HG03025 (cell line): ENCODE data around the gene CTRB1.
"Not testable (repeated sequence)": the region's sequence is repeated elsewhere in the genome, so short reads cannot be mapped to it uniquely, and the experiment has no call there.

Source experiments
- ATAC-seq: cut with Tn5 transposase; IDR thresholded peaks from one replicate; pipeline ENCODE4 v1.9.1; 2021; ENCODE audit warnings: mild to moderate bottlenecking, moderate library complexity; ENCODE audit not compliant: unreplicated experiment, low FRiP score

Gene CTRB1

GRCh38 chr16:75264999-75265910 is 46.5 kb downstream of the CTRB1 start:
- ATAC-seq: peak; percentile 15

- ATAC-seq: peak; percentile 68
Observed at GRCh38 chr16:75265911-75266701, 47.3 kb downstream of the CTRB1 start.

- no peak for ATAC-seq
Observed at GRCh38 chr16:75266738-75267630, 48.2 kb downstream of the CTRB1 start.

- no peak for ATAC-seq
Observed at GRCh38 chr16:75267631-75268264, 49.0 kb downstream of the CTRB1 start.

GRCh38 chr16:75269358-75269757 is 50.6 kb downstream of the CTRB1 start:
- not testable (repeated sequence) for ATAC-seq

- ATAC-seq: no peak
Observed at GRCh38 chr16:75271441-75272096, 52.8 kb downstream of the CTRB1 start.

- no peak for ATAC-seq
Observed at GRCh38 chr16:75272097-75272551, 53.3 kb downstream of the CTRB1 start.

- not testable (repeated sequence) for ATAC-seq
Observed at GRCh38 chr16:75272629-75273028, 53.8 kb downstream of the CTRB1 start.

GRCh38 chr16:75273054-75273925 is 54.5 kb downstream of the CTRB1 start:
- no peak for ATAC-seq
